CD4-positive, alpha-beta T cell treated with Interferon gamma for 1 hour (primary cell): ENCODE measurements around the gene LSM12.

Source experiments
- DNase-seq: peaks from one replicate; pipeline ENCODE4 v3.0.0-alpha.2; 2020

The LSM12 gene

DNA sequence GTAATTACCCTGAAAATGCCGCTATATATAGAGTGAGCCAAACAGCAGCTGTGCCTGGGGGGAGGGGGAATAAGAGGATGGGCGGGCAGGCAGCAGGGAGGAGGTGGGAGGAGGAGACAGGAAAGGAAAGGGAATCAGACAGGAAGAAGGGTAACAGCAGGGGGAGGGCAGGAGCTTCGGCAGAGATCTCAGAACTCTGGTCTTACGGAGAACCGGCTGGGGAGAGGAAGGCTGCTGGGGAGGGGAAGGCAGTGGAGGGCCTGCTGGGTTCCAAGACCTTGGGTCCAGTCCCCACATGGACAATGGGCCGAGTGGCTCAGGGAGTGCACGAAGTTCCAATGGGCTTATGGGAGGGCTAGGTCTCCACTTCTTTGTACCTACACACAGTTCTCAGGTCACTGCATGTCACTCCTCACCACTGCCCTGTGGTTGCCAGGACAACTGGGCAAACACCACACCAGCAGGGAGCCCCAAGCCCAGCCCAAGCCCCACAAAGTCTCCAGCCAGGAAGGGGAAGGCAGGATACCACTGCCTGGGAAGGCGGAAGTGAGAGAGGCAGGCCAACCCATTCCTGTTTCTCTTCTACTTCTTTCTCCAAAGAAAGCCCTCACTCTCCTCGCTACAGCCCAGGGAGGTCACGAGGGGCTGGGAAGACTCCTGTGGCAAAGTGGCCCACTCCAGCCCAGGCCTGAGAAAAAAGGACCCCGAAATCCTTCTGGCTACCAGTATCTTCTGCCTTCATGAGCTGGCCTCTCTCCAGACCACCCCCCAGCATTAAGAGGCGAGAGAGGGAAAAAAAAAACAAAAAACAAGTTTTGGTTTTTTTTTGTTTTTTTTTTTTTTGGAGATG lies 29.4 kb upstream of the LSM12 start:
- DNase-seq, result peak; percentile 47

DNA sequence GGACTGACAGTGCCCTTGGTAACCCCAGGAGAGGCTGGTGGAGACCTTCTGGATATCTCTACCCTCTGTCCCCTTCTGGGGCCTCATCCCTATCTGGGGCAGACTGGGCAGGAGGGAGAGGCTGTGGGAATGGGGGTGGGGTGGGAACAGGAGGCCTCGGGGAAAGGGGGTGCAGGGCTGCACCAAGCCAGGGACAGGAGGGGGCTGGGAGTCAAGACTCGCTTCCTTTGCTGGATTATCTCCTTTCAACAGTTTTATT lies 28.8 kb upstream of the LSM12 start:
- no peak for DNase-seq

DNA sequence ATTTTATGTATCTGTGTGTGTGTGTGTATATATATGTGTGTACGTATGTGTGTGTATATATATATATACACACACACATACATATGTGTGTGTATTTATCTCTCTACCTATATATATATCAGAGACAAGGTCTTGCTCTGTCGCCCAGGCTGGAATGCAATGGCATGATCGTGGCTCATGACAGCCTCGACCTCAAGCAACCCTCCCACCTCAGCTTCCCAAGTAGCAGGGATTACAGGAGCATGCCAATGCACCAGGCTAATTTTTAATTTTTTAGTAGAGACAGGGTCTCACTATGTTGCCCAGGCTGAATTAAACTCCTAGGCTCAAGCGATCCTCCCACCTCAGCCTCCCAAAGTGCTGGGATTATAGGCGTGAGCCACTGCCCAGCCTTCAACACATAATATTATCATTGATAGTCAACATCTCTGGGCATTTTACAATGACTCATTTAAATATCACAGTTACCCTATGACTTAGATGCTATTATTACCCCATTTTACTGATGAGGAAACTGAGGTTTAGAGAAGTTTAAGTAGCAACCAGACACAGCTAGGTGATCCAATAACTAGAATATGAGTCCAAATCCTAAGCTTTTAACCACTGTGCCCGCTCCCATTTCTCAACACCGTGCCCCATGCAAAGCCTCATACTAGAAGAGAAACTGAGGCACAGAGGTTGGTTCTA lies 28.4 kb upstream of the LSM12 start:
- no peak for DNase-seq

DNA sequence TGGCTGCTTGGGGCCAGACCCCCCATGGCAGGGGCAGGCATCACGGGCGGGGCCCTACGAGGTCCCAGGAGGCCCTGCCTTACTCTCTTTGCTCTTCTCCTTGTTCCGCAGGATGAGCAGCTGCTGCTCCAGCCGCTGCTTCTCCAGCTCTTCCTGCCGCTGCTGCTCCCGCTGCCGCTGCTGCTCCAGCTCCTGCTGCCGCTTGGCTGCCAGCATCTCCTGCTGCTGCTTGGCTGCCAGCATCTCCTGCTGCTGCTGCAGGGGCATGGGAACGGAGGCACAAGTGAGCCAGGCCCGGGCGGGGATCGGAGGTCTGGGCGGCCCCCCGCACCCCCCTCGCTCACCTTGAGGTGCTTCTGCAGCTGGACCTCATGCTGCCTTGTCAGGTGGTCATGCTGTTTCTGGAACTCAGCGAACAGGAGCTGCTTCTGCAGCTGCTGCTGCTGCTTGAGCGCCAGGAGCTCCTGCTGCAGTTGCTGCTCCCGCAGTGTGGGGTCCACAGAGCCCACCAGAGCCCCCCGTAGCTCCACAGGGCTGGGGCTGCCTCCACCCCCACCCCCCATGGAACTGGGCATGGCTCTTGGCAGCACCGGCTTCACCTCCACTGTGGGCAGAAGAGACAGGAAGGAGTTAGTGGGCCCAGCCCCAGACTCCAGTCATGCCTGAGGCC lies 26.9 kb upstream of the LSM12 start:
- no peak for DNase-seq

DNA sequence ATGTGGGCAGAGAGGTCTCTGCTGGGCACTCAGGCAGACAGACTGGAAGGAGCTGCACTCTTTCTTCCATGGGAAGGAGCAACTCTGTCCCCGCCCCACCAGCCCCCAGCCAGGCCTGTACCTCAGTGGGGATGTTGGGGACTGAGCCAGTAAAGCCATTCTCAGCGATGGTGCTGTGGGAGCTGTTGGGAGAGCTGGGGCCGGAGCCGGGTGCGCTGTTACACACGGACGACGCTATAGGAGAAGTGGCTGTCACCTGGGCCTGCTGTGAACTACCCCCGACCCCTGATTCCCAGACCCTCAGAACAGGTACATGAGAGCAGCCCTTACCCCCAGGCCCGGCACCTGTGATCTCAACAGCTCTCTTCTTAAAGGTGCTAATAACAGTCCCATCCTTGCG lies 25.6 kb upstream of the LSM12 start:
- no peak for DNase-seq

DNA sequence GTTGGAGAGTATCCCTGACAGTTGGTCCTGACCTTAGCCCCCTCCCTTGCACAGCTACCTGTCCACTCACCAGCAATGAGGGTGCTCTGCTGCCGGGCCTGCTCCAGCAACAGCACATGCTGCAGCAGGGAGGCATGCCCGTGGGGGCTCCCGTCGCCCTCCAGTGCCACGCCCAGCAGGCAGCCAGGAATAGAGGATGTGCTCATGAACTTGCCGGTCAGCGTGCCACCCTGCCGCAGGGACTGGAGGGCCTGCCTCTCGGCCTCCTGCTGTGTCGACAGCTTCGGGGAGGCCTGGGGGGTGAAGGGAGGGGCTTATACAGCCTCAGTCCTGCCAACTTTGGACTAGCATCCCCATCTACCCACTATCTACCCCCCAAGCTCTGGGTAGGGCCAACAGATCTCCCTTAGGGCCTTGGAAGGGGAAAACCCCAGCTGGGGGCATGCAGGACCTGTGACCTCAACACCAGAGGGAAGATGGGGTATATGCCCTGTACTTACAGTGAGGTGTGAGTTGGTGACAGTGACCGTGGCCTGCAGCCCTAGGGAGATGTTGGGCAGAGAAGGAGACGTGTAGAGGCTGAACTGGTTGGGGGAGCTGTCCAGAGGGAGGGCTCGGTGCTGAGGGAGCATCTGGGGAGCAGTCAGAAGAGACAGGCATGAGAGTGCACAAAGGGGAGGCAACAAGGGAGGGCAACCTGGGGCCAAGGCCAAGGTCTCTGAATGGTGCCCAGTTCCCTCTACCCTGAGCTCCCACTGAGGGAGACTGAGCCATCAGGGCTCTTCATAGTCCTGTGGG lies 24.9 kb upstream of the LSM12 start:
- no peak for DNase-seq

DNA sequence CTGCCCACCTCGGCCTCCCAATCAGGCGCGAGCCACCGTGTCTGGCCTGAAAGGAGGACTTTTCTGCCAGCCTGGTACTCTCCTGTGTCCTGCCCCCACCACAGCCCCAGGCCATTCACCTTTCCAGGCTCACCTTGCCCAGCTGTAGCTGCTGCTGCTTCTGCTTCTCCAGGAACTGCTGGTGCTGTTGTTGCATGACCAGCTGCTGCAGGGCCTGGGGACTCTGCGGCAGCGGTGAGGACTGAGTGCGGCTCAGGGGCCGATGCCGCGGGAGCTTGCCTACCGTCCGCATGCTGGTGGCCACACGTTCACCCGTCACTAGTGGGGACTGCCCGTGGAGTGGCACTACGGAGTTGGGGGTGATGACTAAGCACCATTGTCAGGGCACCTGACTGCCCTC lies 21.8 kb upstream of the LSM12 start:
- no peak for DNase-seq

DNA sequence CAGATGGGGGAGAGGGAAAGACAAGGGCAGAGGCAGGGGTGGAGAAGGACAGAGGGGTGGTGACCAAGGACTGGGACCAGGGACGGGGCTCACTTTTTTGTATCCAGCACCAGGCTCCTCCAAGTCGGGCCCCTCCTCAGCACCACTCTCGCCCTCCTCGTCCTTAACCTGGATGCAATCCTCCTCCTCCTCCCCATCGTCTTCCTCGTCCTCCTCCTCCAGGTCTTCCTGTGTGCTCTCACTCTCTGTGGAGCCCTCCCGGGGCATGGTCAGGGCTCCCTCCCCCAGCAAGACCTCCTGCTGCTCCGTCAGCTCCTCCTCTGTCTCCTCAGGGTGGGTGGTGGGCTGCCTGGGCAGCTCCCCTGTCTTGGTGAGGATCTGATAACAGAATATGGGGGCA lies 20.8 kb upstream of the LSM12 start:
- DNase-seq, result no peak

DNA sequence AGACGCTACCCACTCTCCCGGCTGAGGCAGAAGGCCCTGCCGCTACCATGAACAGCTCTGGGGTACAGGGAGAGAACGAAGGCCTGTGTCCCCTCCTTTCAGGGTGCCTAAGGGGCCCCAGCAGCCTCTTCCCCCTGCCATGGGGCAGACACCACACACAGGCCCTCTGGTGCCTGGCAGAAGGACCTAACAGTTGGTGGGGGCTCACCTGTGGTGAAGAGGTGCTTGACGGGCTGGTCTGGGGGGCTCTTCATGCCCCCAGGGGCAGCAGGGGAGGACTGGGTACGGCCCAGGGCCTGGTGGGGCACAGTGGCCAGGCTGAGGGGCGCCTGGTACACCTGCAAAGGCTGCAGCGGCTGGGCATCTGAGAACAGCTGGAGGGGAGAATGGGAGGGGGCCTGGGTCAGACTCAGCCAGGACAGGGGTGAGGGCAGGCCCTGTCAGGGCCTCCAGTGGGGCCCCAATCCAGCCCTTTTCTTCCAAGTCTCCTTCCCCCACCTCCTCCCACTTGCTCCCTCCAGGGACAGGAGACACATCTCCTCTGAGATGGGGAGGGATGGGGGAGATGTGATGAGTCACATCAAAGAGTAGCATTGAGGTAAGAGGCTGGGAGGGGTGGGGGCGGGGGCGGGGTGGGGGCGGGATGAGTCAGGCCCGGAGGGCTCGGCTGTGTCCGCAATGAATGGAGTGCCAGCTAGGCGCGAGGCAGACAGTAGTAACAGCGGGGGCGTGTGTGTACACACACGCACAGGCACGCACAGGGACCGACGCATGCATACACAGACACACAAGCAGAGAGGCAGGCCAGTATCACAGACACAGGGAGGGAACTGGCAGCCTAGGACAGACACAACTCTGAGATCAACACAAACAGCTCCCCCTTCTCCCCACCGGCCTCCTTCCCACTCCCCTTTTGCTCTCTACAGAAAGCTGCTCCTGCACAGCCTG lies 20.2 kb upstream of the LSM12 start:
- DNase-seq, result no peak

DNA sequence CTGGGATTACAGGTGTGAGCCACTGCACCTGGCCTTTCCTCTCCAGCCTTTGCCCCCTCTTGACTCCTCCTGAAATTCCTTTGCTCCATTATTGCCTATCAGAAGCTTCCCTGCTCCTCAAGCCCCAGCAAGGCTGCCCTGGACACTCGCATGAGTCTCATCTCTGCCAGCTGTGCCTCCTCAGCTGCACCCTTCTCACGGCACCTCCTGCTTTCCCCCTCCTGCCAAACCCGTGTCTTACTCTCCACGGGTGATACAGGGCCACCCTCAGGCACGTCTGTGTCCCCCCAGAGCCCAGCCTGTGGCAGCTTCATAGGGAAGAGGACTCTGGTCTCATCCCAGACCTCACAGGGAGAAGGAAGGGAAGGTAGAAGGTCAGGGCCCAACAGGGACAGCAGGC lies 19.4 kb upstream of the LSM12 start:
- DNase-seq, result no peak

DNA sequence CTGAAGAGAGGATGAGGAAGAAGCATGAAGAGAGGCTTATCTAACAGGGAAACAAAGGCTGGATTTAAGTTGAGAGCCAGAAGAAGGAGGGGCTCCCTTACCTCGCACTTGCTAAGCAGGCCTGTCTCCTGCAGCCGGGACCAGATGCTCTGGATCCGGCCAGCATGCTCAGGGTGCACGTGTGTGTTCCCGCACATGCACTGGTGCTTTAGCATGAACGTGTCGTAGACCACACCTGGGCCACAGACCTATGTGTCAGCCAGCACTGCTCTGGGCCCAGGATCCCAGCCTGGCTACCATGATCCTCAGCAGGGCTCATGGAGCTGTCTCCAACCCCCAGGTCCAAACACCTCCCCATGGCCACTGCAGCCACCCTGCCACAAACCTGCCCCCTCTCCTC lies 18.4 kb upstream of the LSM12 start:
- DNase-seq, result no peak

DNA sequence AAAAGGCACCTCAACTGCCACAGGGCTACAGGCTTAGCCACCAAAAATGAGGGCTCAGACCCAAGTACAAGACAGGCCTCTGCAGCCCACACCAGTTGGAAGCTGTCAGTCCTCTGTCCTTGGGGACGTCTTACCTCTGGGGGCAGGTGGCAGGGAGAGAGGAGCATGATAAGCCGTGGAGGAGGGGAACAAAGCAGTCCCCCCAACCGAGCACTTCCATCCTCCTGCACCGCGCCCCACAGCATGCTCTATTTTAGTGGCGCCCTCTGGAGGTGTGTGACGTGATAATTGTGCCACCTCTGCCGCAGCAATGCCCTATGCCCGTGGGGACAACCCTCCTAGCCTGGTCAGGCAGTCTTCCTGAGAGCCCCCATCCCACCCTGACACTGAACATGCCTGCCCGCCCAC lies 17.7 kb upstream of the LSM12 start:
- DNase-seq, result no peak

DNA sequence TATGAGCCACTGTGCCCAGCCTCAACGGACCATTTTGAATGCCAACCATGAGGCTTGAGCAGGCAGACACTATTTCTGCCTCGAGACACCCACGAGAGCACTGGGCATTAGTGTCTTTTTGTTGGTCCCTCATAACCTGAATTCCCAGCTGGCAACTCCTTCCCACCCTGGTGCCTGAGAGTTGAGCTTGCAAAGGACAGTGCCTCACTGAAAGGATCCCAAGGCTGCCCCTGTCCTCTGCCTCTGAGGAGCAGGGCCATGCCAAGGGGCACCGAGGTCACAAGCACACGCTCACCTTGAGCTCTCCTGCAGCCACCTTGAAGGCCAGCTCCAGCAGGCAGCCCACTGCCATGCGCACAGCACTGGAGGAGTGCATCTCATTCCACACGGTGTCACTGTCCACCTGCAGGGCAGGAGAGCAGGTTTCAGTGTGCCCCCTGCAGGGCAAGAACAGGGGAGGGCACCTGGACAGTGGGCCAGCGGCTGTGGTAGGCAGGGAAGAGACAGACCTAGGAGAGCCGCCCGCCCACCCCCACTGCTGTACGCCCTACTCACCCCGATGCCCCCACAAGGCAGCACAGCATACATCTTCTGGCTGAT lies 16.9 kb upstream of the LSM12 start:
- DNase-seq, result no peak

DNA sequence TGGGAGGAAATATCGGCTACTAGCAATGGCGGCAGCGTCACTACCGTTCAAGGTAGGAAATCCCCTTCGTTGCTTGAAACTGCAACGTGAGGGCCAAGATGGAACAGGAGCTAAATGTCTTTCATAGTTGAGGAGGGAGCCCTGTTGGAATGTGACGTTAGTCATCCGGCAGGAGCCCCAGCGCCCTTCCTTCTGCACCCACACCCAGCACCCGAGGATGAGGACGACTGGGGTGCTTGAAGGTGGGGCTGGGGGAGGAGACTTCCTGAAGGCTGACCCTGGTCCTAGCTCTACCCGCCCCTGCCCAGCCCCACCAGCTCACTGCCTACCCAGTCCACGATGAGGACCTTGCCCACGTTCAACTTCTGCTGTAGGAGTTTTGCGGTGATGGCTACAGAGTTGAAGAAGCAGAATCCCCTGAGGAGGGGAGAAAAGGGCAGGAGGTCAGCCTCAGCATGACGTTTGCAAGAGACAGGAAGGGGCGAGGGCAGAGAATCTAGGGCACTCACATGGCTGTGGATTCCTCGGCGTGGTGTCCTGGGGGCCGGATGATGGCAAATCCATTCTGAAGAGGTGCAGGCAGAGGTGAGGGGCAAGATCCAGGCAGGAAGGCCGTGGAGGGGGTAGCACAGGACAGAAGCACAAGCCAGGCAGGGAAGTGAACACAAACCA lies 15.9 kb upstream of the LSM12 start:
- DNase-seq, result no peak

DNA sequence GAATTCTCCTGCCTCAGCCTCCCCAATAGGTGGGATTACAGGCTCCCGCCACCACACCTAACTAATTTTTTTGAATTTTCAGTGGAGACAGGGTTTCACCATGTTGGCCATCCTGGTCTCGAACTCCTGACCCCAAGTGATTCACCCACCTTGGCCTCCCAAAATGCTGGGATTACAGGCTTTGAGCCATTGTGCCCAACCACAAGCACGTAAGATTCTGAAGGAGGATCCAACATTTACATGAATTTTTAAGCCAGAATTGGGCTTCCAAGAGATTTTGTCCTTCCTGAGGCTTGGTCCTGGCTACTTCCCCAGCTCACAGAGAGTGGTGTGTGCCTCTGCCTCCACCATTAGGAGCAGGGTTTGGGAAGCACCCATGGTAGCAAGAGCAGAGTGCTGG lies 15.2 kb upstream of the LSM12 start:
- no peak for DNase-seq

DNA sequence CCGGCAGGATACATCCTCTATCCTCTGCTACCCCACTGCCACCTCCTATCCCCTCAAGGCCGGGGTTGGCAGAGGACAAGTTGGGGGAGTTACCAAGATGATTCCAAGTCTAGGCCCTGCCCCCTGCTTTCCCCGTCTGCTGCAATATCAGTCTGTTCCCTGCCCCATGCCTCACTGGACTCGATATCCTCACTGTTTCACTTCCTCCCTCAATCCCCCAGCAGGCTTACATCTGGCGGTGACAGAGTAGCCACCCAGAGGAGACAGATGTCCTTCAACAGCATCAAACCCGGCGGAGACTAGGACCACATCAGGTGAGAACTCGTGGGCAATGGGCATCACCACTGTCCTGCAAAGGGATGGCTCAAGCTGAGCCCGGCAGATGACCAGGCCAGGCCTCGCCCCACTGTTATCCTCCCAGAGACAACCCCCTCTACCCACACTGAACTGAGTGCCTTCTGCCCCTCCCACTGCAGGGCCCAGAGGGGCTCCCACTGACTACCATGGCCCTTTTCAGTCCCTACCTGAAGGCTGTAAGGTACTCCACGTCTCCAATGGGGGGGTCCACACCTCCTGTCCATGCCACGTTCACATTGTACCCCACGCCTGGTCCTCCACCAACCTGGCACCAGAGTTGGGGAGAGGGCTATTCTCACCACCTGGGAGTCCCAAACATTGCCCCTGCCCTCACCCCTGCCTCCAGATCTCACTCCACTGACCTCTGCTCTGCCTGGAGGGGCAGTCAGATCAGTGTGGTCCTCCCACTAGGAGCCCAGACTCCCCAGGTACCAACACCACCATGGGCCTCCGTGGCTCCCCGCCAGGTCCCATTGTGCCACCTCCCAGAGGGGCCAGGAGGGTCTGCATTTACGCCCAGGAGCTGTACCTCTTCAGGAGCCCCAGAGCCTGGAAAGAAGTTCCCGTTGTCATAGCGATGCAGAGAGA lies 13.7 kb upstream of the LSM12 start:
- DNase-seq, result no peak

DNA sequence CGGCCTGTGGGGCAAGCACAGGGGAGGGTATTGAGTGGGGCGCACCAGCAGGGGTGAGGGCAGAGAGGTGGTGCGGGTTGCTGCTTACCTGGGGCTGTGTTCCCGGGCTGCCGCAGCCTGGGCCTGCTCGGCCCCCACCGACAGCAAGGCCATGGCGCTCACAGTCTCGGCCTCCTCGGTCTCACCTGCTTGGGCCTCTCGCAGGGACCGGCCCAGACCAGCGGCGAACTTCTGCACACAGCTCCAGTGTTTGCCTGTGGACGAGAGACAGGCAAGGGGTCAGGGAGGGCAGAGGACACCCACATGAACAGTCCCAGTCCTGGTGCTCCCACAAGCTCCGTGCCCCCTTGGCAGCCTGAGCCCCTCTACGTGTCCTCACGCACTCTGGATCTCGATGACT lies 11.9 kb upstream of the LSM12 start:
- DNase-seq, result no peak

DNA sequence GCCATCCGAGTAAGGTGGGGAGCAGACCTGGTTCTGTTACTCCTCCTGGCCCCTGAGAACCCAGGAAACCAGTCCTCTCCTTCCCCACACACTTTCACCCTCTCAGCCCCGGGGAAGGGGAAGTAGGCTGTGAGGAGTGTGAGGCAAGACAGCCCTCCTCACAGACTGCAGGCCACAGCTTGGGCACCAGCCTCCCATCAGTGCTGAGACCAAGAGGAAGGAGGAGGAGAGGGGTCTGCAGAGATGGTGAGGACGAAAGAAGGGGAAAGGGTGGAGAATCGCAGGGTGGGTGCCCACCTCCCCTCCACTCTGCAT lies 11.1 kb upstream of the LSM12 start:
- peak; percentile 20 for DNase-seq

DNA sequence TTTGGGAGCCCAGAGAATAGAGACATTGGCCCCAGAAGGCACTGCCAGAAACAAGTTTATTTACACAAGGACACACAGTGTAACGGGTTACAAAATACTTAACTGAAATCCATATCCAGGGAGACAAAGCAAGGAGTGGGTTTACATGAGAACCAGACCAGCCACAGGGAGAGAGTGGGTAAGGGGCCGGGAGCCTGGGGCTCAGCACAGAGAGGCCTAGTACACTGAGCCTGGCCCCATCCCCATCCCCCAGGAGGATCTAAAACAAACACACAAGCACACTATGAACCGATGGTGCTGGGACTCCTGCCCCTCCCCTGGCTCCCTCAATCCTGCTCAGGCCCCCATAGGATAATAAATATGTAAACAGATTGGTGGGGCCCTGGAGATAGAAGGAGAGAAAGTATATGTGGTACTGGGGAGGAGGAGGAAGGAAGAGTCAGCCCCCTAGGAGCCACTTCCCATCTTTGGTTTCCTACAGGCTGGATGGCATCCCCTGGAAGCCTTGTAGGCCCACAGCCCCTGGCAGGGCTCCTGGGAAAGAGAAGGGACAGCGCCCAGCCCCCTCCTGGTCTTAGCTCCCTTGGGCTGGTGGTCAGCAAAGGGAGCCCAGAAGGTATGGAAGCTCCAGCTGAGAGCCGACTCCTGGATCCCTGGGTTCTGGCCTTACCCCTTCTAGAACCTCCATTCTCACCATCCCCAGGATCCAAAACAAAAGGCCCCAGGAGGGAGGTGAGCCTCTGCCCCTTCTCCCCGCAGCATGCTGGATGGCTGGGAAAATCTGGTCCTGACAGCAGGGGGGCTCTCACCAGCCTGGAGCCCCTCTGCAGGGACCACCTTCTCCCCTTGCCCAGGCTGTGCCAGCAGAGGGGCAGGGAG lies 10.5 kb upstream of the LSM12 start:
- no peak for DNase-seq
